DMS 273 (cell line): ENCODE results near the gene POMT2.

Experiments
- DNase-seq: peaks from one replicate; lab custom pipeline; 2025; ENCODE audit not compliant: unreplicated experiment; lab: John Stamatoyannopoulos, UW

POMT2 gene

GRCh38 chr14:77268989-77269600 lies 51.6 kb downstream of the POMT2 start:
- DNase-seq, result peak; percentile 96

- peak; percentile 83 for DNase-seq
Measured at GRCh38 chr14:77267937-77268699, 52.6 kb downstream of the POMT2 start.

GRCh38 chr14:77266336-77266735 lies 54.3 kb downstream of the POMT2 start:
- DNase-seq, result no peak

DNA sequence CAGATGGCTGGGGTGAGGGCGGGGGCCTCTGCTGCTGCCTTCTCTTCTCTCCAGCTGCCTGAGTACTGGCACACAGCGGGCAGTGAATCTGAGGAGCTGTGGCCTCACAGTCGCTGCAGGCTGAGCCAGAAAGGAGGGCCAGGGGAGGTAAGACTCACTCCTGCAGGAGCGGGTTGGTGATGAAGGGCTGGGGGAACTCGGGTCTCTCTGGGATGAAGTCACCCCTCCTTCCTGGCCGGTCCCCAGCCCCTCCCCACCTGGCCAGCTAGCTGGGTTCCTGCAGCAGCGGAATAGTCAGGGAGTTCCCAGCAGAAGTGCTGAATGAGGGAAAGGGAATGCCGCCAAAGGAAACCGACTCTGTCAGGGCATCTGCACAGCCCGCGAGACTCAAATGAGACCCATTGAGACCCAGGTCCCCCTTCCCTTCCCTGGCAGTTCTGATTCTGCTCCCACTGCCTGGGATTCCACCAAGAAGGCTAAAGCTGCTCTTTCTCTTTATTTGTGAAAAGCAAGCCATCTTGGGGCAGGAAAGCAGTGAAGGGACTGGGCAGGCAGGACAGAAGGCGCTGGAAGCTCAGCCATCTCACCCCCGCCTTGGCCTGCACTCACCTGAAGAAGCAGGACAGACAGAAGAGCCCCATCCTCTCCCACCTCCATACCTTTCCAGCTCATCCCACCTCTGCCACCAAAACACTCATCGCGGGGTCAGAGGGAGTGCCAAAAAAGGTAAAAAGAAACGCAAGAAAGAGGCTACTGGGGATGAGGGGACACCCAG lies 54.9 kb downstream of the POMT2 start:
- DNase-seq, result peak; percentile 93

- DNase-seq, result no peak
Measured at GRCh38 chr14:77265187-77265515, 55.5 kb downstream of the POMT2 start.

DNA sequence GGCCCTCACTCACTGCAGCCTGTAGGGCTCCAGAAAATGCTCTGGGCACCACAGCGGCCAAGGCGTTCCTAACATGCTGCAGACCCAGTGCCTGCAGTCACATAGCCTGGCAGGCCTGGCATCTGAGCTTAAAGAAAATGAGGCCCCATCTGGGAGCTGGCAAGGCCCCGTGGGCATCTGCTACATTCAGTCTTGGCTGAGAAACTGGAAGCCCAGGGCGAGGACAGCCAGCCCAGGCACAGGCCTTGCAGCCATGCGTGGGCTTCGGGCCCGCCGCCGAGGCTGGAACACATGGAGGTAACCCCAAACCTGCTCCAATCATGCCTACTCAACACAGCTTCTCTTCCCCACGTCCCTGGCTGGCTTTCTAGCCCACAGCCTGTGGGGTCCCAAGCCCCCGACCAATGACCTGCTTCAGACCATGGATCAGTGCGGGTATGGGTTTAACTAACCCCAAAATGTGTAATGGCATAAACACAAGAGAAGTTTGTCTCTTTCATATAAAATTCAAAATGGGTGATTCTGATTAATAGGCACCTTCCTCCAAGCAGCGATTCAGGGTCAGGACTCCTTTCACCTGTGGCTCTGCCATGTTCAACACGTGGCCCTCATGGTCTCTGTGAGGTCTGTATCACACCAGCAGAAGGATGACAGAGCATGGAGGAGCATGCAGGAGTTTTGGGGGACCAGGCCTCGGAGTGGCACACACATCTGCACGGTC lies 56.1 kb downstream of the POMT2 start:
- peak; percentile 89 for DNase-seq

- peak; percentile 66 for DNase-seq
Measured at GRCh38 chr14:77260631-77261030, 60.1 kb downstream of the POMT2 start.

DNA sequence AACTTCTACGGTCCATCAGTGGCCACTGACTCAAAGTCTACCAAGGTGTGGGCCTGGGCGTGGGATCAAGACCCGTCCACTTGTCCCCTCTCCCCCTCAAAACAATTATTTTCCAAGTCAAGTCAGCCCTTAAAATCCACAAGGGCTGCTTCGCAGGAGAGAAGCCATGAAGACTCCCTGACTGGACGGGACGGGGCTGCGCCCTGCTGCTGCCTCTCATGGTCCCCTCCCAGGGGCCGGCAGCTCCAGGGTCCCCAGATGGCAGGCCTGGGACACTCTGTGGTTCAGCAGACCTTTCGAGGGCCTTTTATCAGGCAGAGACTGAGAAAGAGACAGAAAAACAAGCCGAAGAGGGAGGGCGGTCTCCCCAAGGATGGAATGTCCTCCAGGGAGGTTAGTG lies 60.5 kb downstream of the POMT2 start:
- DNase-seq, result no peak

DNA sequence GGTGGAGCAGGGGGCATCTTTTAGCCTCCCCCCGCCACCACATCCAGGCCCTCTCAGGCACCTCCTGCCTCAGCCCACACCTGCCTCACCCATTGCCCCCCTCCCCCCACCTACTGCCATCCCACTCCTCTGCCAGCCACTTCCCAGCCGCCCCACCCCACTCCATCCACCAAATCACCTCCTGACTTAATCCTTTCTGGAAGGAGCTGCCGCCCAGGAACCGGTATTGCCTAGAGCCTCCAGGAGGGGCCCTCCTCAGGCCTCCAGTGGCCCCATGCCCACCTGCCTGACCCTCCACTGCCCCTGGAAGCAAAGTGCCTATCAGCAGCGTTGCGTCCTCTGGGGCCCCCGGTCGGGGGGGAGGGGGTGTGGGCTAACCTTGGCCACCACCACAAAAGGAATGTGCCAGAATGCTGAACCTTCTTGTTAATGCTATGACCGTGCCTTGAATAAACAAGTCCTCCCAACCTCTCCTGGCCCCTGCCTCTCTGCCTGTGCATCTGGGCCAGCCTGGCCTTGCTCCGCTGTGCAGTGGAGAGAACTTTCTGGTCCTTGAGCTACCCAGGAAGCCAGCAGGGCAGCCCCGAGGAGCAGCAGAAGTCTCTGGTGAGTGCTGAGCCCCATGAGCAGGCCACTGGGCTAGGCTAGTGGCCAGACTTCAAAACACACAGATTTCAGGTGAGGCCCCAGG lies 61.5 kb downstream of the POMT2 start:
- DNase-seq, result no peak

DNA sequence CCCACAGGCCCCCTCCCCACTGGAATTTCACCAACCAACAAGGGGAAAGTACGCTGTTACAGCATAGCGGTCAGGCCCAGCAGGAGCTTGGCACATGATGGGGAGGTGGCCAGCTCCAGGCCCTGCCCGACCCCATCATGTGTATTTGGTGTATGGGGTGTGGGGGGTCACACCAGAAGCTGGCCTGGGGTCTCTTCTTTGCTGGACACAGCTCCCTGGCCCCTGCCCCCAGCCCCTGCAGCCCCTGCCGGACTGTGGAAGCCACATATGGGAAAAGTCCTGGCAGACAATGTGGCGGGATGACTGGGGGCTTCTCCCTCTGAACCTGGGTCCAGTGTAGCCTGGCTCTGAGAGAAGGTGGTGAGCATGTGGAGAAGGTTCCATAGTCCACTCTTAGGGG lies 62.1 kb downstream of the POMT2 start:
- no peak for DNase-seq

- DNase-seq, result no peak
Measured at GRCh38 chr14:77257700-77258099, 63.0 kb downstream of the POMT2 start.

DNA sequence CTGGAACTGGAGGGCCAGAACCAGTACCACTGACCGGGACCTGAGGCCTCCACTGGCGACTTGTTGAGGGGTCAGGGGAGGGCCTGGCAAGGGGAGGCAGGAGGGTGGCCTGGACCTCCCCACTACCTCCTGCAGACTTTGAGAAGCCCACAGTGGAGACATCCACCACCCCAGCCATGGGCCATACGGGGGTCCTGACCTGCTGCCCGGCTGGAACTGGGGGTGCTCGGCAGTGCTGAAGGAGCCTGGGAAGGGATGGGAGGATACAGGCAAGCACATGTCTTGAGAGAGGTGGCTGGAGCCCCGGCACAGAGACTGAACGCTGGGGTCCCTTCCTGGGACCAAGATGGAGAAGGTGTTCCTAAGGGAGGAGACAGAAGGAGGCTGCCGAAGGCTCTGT lies 64.0 kb downstream of the POMT2 start:
- DNase-seq, result no peak

DNA sequence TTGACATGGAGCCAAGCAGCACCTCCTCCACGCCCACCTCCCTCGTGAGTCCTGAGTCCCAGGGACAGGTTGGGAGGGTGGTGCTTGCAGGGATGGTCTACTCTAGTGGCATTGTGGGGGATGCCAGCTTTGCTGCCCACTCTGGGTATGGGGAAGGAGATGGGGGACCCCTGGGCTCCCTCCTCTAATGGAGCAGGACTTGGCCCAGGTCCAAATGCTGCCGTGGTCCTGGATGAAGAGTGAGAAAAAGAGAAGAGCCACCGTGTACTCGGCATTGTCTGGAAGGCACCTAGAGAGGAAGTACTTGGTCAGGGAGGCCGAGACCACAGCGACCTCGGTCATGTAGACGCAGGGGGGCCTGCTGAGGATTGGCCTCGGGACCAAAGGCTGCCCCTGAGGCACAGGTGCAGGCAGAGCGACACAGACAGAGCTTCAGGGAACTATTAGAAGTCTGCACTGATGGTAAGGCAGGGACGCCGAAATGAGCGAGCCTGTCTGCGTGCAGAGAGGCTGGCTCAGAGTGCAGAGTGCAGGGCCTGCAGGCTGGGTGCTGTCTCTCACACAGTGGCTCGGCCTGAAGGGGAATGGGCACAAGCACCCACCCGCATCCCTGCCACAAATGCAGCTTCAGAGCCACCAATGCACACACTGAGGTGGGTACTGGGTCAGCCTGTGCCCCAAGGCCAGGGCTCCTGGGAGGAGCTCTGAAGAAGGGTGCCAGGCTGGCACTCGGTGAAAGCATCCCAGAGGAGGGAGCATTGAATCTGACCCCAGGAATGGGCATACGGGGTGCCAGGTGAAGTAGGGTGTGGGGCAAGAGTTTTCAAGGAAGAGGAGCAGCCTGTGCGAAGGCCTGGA lies 67.1 kb downstream of the POMT2 start:
- DNase-seq, result no peak

GRCh38 chr14:77251870-77252269 lies 68.8 kb downstream of the POMT2 start:
- no peak for DNase-seq

DNA sequence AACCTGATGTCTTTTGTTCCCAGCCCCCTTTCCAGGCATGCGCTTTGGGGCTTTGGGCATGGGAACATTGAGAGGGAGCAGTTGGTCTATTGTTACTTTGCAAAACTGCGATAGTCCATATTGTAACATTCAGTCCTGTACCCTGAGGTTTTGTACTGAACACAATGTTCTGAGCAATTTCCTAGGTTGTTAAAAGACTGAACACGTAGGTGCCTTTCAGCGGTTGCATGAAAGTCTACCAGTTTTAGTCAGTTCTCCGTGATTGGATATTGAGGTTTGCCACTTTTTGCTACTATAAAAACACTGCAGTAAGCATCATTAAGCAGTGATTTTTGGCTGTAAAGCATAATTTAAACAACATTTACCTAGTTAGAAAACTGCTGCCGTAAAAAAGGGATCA lies 69.8 kb downstream of the POMT2 start:
- no peak for DNase-seq

DNA sequence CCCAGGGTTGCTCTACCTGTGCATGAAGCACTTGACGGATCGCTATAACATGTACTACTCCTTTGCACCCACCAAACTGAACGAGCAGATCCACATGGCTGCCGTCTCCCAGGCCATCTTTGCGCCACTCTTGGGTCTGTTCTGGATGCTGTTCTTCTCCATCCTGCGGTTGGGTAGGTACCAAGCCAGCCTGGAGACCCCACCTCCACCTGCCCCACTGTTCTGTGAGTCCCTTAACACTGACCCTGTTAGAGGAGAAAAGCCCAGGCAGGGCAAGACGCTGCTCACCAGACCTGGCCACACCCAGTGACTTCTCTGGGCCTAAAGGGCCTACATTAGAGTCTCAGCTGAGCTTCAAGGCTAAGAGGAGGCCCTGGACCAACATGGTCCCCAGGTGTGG lies 71.4 kb downstream of the POMT2 start:
- DNase-seq, result no peak

DNA sequence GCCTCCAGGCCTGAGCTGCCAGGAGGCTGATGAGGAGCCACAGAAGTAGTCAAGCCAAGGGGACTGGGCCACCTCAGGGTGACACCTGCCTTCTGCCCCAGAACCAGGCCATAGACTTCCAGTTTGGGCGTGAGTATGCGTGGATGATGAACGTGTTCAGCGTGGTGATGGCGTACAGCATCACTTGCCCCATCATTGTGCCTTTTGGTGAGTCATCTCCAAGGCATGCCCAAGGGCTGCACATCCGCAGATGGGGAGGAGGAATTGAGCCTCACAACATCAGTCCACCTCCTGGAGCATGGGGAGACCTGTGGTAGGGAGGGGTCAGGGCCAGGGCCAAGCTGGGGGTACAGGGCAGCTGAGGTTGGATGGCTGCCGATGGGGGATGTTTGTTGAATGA lies 72.0 kb downstream of the POMT2 start:
- DNase-seq, result no peak

DNA sequence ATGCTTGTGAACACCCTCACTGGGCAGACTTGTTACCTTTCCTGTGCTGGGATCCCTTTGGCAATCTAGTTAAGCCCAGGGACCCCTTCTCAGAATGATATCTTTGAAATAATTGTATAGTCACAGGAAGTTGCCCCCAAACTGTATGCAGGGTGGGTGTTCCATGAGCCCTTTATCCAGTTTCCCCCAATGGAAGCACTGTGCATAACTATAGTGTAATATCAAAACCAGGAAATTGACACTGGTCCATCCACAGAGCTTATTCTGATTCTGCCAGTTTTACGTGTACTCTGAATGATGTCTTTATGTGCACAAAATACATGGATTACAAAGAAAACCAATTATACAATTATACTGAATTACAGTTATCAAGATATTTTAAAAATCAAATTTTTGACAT lies 73.9 kb downstream of the POMT2 start:
- DNase-seq, result no peak

DNA sequence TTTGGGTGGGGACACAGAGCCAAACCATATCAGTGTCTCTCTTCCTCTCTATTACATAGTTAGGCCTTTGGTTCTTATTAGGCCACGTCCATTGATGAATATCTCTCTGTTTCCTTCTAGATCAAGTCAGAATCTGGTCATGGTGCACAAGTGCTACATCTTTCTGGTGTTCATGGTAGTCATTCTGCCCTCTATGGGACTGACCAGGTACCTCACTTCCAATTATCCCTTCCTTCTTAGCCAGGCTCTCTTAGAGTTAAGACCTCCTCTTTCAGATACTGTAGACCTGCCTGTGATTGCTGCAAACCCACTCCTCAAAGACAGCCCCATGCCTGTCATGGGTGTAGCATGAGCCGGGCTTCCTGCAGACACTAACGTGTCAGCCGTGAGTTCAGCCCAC lies 74.9 kb downstream of the POMT2 start:
- no peak for DNase-seq

DNA sequence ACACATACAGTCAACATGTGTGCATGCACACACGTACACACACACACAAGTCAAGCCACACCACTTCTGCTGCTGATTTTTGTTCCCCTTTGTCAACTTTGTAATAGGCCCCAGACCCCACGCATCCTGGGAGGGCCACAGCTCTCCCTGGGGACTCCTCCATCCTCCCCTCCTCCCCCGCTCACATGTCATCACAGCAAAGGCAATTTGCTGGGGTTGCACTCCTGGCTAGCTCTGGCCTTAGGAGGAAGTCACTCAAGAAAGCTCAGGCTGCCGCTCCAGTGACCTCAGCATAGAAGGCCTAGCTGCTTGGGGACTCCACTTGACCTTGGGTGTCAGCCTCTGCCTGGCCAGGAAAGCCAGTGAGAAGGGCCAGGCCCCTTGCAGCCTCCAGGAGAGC lies 76.8 kb downstream of the POMT2 start:
- no peak for DNase-seq
